Activated CD4-positive, alpha-beta memory T cell treated with anti-CD3 and anti-CD28 coated beads for 36 hours (primary cell): ENCODE measurements around the gene MED12L. TPM values are rescaled to one million over a fixed set of nuclear protein-coding genes. Genes with fewer than 3 reads are reported as not detected.
A peak's percentile ranks its signal among the peaks of the same experiment; 100 is the strongest.

Experiments
- CTCF ChIA-PET: fragments of 350-600 bp; sonication (Branson Sonifier 250); formaldehyde crosslinking; loops from one replicate; lab custom pipeline; 2021; ENCODE audit warnings: antibody characterized with exemption, inconsistent platforms; lab: Charles Lee
- POLR2A ChIA-PET: fragments of 350-600 bp; sonication (Branson Sonifier 250); formaldehyde crosslinking; loops from one replicate; lab custom pipeline; 2021; ENCODE audit warnings: antibody characterized with exemption; lab: Charles Lee
- DNase-seq: peaks from one replicate; pipeline ENCODE4 v3.0.0-alpha.2; 2020
- H3K27ac Mint-ChIP-seq: one replicate; pipeline ENCODE4 v1.8.0; 2021; ENCODE audit warnings: mixed read lengths
- H3K27me3 Mint-ChIP-seq: one replicate; pipeline ENCODE4 v1.8.0; 2021; ENCODE audit warnings: mixed read lengths
- H3K36me3 Mint-ChIP-seq: one replicate; pipeline ENCODE4 v1.8.0; 2021; ENCODE audit warnings: mixed read lengths
- H3K4me1 Mint-ChIP-seq: one replicate; pipeline ENCODE4 v1.8.0; 2021; ENCODE audit warnings: low read depth, mixed read lengths
- H3K4me3 Mint-ChIP-seq: one replicate; pipeline ENCODE4 v1.8.0; 2021; ENCODE audit warnings: mild to moderate bottlenecking, mixed read lengths
- H3K9me3 Mint-ChIP-seq: one replicate; pipeline ENCODE4 v1.8.0; 2021; ENCODE audit warnings: mixed read lengths
- intact Hi-C: fragments of 100-400 bp; cut with micrococcal nuclease; formaldehyde crosslinking; loops from one replicate; pipeline ENCODE4 v1.15.1; 2023
- total RNA-seq, 2 experiments: library from RNA; stranded (reverse); gene quantifications; one replicate each; pipeline ENCODE4 v1.2.3, GENCODE V29; 2021

MED12L gene
- total RNA-seq, 2 experiments from 2014 or later = 1.5 TPM

- no peaks in the 10 kb centered on the region for H3K36me3 Mint-ChIP-seq
These were observed 229.7 kb downstream of the MED12L start for GRCh38 chr3:151315136-151315535.

GRCh38 chr3:151315846-151316245, 230.4 kb downstream of the MED12L start:
- H3K27ac Mint-ChIP-seq = peak overlapping the region; percentile 68
- H3K36me3 Mint-ChIP-seq = no peaks in the 10 kb centered on the region
- H3K4me1 Mint-ChIP-seq = peaks cover 24% of the 10 kb centered on the region
- POLR2A ChIA-PET = interaction anchor here (1.0 to 2.4 kb wide), 5 partner anchors 10 to 108 kb away, joined by 3 to 42 read pairs (median 4); no protein-coding TSS in a partner anchor
- intact Hi-C loops = loop anchor here (1.0 to 2.0 kb wide), 4 partner anchors 8 to 113 kb away; partner anchors contain the start of gene GPR171
- peak overlapping the region; percentile 17 for H3K4me3 Mint-ChIP-seq
- peaks cover 8% of the 10 kb centered on the region for H3K27me3 Mint-ChIP-seq
- CTCF ChIA-PET = interaction anchor here (0.7 to 2.6 kb wide), 6 partner anchors 10 to 145 kb away, joined by 3 to 32 read pairs (median 6); no protein-coding TSS in a partner anchor
- no peaks in the 10 kb centered on the region for H3K9me3 Mint-ChIP-seq
- no peak for DNase-seq

More at GRCh38 chr3:151315136-151315535, 229.7 kb downstream of the MED12L start:
- Mint-ChIP-seq H3K27me3 (peaks cover 8% of the 10 kb centered on the region), H3K4me3 (no peak overlapping the region), H3K9me3 (no peaks in the 10 kb centered on the region), H3K4me1 (peaks cover 24% of the 10 kb centered on the region), H3K27ac (peak overlapping the region; percentile 14)
- DNase-seq = no peak
- ChIA-PET CTCF (interaction anchor here (2.6 kb wide), 1 partner anchor 9 kb away, joined by 32 read pairs; no protein-coding TSS in a partner anchor), POLR2A (interaction anchor here (2.4 kb wide), 1 partner anchor 9 kb away, joined by 42 read pairs; no protein-coding TSS in a partner anchor)
- intact Hi-C loops = no loop called here

GRCh38 chr3:151316267-151316991, 231.0 kb downstream of the MED12L start, which contains the start of gene GPR87:
Gene GPR87 (minus strand): TSS chr3:151316820. CDS start chr3:151300100, 16,720 bp downstream.
- Mint-ChIP-seq H3K36me3 (no peaks in the 10 kb centered on the region), H3K4me1 (peaks cover 24% of the 10 kb centered on the region), H3K4me3 (peak within 1 kb of the TSS; percentile 17), H3K27ac (peak within 1 kb of the TSS; percentile 68), H3K9me3 (no peaks in the 10 kb centered on the region), H3K27me3 (peaks cover 8% of the 10 kb centered on the region)
- POLR2A ChIA-PET = interaction anchor here (0.8 to 2.4 kb wide), 6 partner anchors 11 to 111 kb away, joined by 3 to 42 read pairs (median 4); no protein-coding TSS in a partner anchor
- DNase-seq = peak; percentile 61
- CTCF ChIA-PET = interaction anchor here (0.7 to 2.6 kb wide), 6 partner anchors 10 to 145 kb away, joined by 3 to 32 read pairs (median 6); no protein-coding TSS in a partner anchor
- intact Hi-C loops = loop anchor here (1.0 to 2.0 kb wide), 4 partner anchors 8 to 113 kb away; partner anchors contain the start of gene GPR171

- POLR2A ChIA-PET = interaction anchor here (1.5 kb wide), 1 partner anchor 14 kb away, joined by 3 read pairs; no protein-coding TSS in a partner anchor
These were observed 232.8 kb downstream of the MED12L start for GRCh38 chr3:151318313-151318712.

GRCh38 chr3:151318991-151319390, 233.5 kb downstream of the MED12L start:
- peaks cover 32% of the 10 kb centered on the region for H3K4me1 Mint-ChIP-seq
- peaks cover 8% of the 10 kb centered on the region for H3K27me3 Mint-ChIP-seq
- H3K9me3 Mint-ChIP-seq = no peaks in the 10 kb centered on the region
- no peak overlapping the region for H3K4me3 Mint-ChIP-seq
- H3K36me3 Mint-ChIP-seq = no peaks in the 10 kb centered on the region
- no peak overlapping the region for H3K27ac Mint-ChIP-seq
- ChIA-PET POLR2A (interaction anchor here (0.7 to 1.5 kb wide), 2 partner anchors 13 to 14 kb away, joined by 3 read pairs; no protein-coding TSS in a partner anchor), CTCF (interaction anchor here (0.5 kb wide), 1 partner anchor 14 kb away, joined by 4 read pairs; no protein-coding TSS in a partner anchor)
- intact Hi-C loops = no loop called here
- no peak for DNase-seq

More at GRCh38 chr3:151318313-151318712, 232.8 kb downstream of the MED12L start:
- no peak overlapping the region for H3K4me3 Mint-ChIP-seq
- no peak for DNase-seq
- H3K27me3 Mint-ChIP-seq = peaks cover 8% of the 10 kb centered on the region
- no peaks in the 10 kb centered on the region for H3K36me3 Mint-ChIP-seq
- H3K4me1 Mint-ChIP-seq = peaks cover 28% of the 10 kb centered on the region
- intact Hi-C loops = no loop called here
- CTCF ChIA-PET = interaction anchor here (0.5 kb wide), 1 partner anchor 14 kb away, joined by 4 read pairs; no protein-coding TSS in a partner anchor
- no peak overlapping the region for H3K27ac Mint-ChIP-seq
- no peaks in the 10 kb centered on the region for H3K9me3 Mint-ChIP-seq

- CTCF ChIA-PET = no interaction called here
- POLR2A ChIA-PET = interaction anchor here (1.5 to 2.0 kb wide), 2 partner anchors 15 kb away, joined by 3 to 13 read pairs; no protein-coding TSS in a partner anchor
- no peaks in the 10 kb centered on the region for H3K36me3 Mint-ChIP-seq
- peaks cover 32% of the 10 kb centered on the region for H3K4me1 Mint-ChIP-seq
- H3K27me3 Mint-ChIP-seq = peaks cover 5% of the 10 kb centered on the region
- no peaks in the 10 kb centered on the region for H3K9me3 Mint-ChIP-seq
- no peak overlapping the region for H3K4me3 Mint-ChIP-seq
- intact Hi-C loops = no loop called here
- H3K27ac Mint-ChIP-seq = no peak overlapping the region
- DNase-seq = no peak
These were observed 234.2 kb downstream of the MED12L start for GRCh38 chr3:151319628-151320027.

GRCh38 chr3:151320131-151320530, 234.7 kb downstream of the MED12L start:
- H3K4me1 Mint-ChIP-seq = peaks cover 28% of the 10 kb centered on the region
- intact Hi-C loops = no loop called here
- no peaks in the 10 kb centered on the region for H3K36me3 Mint-ChIP-seq
- H3K9me3 Mint-ChIP-seq = no peaks in the 10 kb centered on the region
- peaks cover 3% of the 10 kb centered on the region for H3K27me3 Mint-ChIP-seq
- no peak overlapping the region for H3K27ac Mint-ChIP-seq
- ChIA-PET CTCF (interaction anchor here (0.7 to 1.0 kb wide), 2 partner anchors 12 to 15 kb away, joined by 3 read pairs; no protein-coding TSS in a partner anchor), POLR2A (interaction anchor here (2.0 kb wide), 1 partner anchor 15 kb away, joined by 13 read pairs; no protein-coding TSS in a partner anchor)
- no peak for DNase-seq
- H3K4me3 Mint-ChIP-seq = no peak overlapping the region

- intact Hi-C loops = no loop called here
- Mint-ChIP-seq H3K27me3 (peaks cover 4% of the 10 kb centered on the region), H3K27ac (no peak overlapping the region), H3K4me1 (peaks cover 15% of the 10 kb centered on the region), H3K36me3 (no peaks in the 10 kb centered on the region), H3K4me3 (no peak overlapping the region), H3K9me3 (no peaks in the 10 kb centered on the region)
- no peak for DNase-seq
- ChIA-PET POLR2A (interaction anchor here (2.0 kb wide), 1 partner anchor 17 kb away, joined by 13 read pairs; no protein-coding TSS in a partner anchor), CTCF (interaction anchor here (1.1 kb wide), 1 partner anchor 17 kb away, joined by 3 read pairs; no protein-coding TSS in a partner anchor)
These were observed 236.1 kb downstream of the MED12L start for GRCh38 chr3:151321526-151321925.

GRCh38 chr3:151322511-151322910, 237.0 kb downstream of the MED12L start:
- POLR2A ChIA-PET = interaction anchor here (1.3 kb wide), 1 partner anchor 12 kb away, joined by 3 read pairs; no protein-coding TSS in a partner anchor
- DNase-seq = no peak
- Mint-ChIP-seq H3K4me1 (peaks cover 11% of the 10 kb centered on the region), H3K36me3 (no peaks in the 10 kb centered on the region), H3K4me3 (no peak overlapping the region), H3K9me3 (no peaks in the 10 kb centered on the region), H3K27me3 (peaks cover 4% of the 10 kb centered on the region), H3K27ac (no peak overlapping the region)
- CTCF ChIA-PET = interaction anchor here (1.1 kb wide), 1 partner anchor 18 kb away, joined by 3 read pairs; no protein-coding TSS in a partner anchor
- intact Hi-C loops = no loop called here

- H3K4me1 Mint-ChIP-seq = peaks cover 11% of the 10 kb centered on the region
- ChIA-PET CTCF (interaction anchor here (0.7 to 2.6 kb wide), 20 partner anchors 10 to 160 kb away, joined by 3 to 16 read pairs (median 5); partner anchors contain the start of gene GPR87), POLR2A (no interaction called here)
- intact Hi-C loops = loop anchor here (1.0 to 2.0 kb wide), 4 partner anchors 37 to 157 kb away; no protein-coding TSS in a partner anchor
- no peaks in the 10 kb centered on the region for H3K36me3 Mint-ChIP-seq
- no peak overlapping the region for H3K27ac Mint-ChIP-seq
- H3K9me3 Mint-ChIP-seq = no peaks in the 10 kb centered on the region
- H3K27me3 Mint-ChIP-seq = peaks cover 13% of the 10 kb centered on the region
- no peak for DNase-seq
- H3K4me3 Mint-ChIP-seq = no peak overlapping the region
These were observed 242.2 kb downstream of the MED12L start for GRCh38 chr3:151327571-151328198.
